Stomach (tissue), 4 donors: Measurements from ENCODE around the gene CCDC170.

ENCODE experiments used
- CTCF ChIP-seq, 7 experiments: fragments of 450-650 bp in 4 of 7; fragments of 200-600 bp in 3 of 7; sonication (generic) in 3 of 7; IDR thresholded peaks; one replicate each; pipeline ENCODE4 v1.5.1; 2016 to 2019; ENCODE audit warnings: antibody characterized with exemption in 7 of 7, control low read depth in 2 of 7, mild to moderate bottlenecking in 1 of 7
- POLR2A ChIP-seq, 4 donors: fragments of 450-650 bp; IDR thresholded peaks; one replicate each; pipeline ENCODE4 v1.6.1; 2016; ENCODE audit warnings: antibody characterized with exemption in 4 of 4, control low read depth in 2 of 4, mild to moderate bottlenecking in 1 of 4, moderate library complexity in 1 of 4

- TF ChIP-seq CTCF (IDR thresholded peaks at IDR 0.05) (no peak), POLR2A (IDR thresholded peaks at IDR 0.05) (no peak)
These were observed 56.0 kb downstream of the CCDC170 start for GRCh38 chr6:151549790-151550189.
